ENCODE data around the gene CEACAM1.

CEACAM1 gene

GRCh38 chr19:42468273-42468796, 59.9 kb downstream of the CEACAM1 start:
- H3K36me3 ChIP-seq (replicated peaks; ENCODE audit: insufficient read depth, low read length), result no peaks in the 10 kb centered on the region
- H3K27me3 ChIP-seq (replicated peaks; ENCODE audit: insufficient read depth, low read length), result no peaks in the 10 kb centered on the region
- no peak overlapping the region for H3K4me3 ChIP-seq (ENCODE audit: low read length)
- no peaks in the 10 kb centered on the region for H3K9me3 ChIP-seq (replicated peaks; ENCODE audit: insufficient read depth, low read length)
- no peaks in the 10 kb centered on the region for H3K9me2 ChIP-seq (replicated peaks; ENCODE audit: insufficient read depth, low read length)
- H3K9ac ChIP-seq (ENCODE audit: low read length), result no peak overlapping the region
- H3F3A ChIP-seq (ENCODE audit: insufficient read depth, low read length), result no peaks in the 10 kb centered on the region
- peaks cover 8% of the 10 kb centered on the region for H3K4me1 ChIP-seq (ENCODE audit: low read length)
- no peak overlapping the region for H2AFZ ChIP-seq (ENCODE audit: low read length)
- no peak for DNase-seq
- no peak for TF ChIP-seq CTCF (IDR thresholded peaks at IDR 0.05; ENCODE audit: low read length)
- TF ChIP-seq EZH2 (optimal IDR thresholded peaks at IDR 0.05; ENCODE audit: low read depth, low read length), result no peak
- TF ChIP-seq EZH2phosphoT487 (IDR thresholded peaks at IDR 0.05; ENCODE audit: low read length), result no peak
- H3K79me2 ChIP-seq (ENCODE audit: low read length), result no peaks in the 10 kb centered on the region
- no peak overlapping the region for H3K27ac ChIP-seq (ENCODE audit: low read length)
- H3K4me2 ChIP-seq (ENCODE audit: low read depth, low read length), result no peak overlapping the region
- H4K20me1 ChIP-seq (ENCODE audit: insufficient read depth, low read length), result no peaks in the 10 kb centered on the region

GRCh38 chr19:42467183-42467760, 61.0 kb downstream of the CEACAM1 start:
- TF ChIP-seq CTCF (IDR thresholded peaks at IDR 0.05; ENCODE audit: low read length), result no peak
- TF ChIP-seq EZH2phosphoT487 (IDR thresholded peaks at IDR 0.05; ENCODE audit: low read length), result no peak
- TF ChIP-seq EZH2 (optimal IDR thresholded peaks at IDR 0.05; ENCODE audit: low read depth, low read length), result no peak
- Histone ChIP-seq H3K27ac (ENCODE audit: low read length) (no peak overlapping the region), H3K27me3 (replicated peaks; ENCODE audit: insufficient read depth, low read length) (no peaks in the 10 kb centered on the region), H3F3A (ENCODE audit: insufficient read depth, low read length) (no peaks in the 10 kb centered on the region), H3K9me2 (replicated peaks; ENCODE audit: insufficient read depth, low read length) (no peaks in the 10 kb centered on the region), H3K4me2 (ENCODE audit: low read depth, low read length) (no peak overlapping the region), H3K79me2 (ENCODE audit: low read length) (no peaks in the 10 kb centered on the region), H3K4me3 (ENCODE audit: low read length) (no peak overlapping the region), H2AFZ (ENCODE audit: low read length) (no peak overlapping the region), H4K20me1 (ENCODE audit: insufficient read depth, low read length) (no peaks in the 10 kb centered on the region), H3K4me1 (ENCODE audit: low read length) (peaks cover 8% of the 10 kb centered on the region), H3K36me3 (replicated peaks; ENCODE audit: insufficient read depth, low read length) (no peaks in the 10 kb centered on the region), H3K9me3 (replicated peaks; ENCODE audit: insufficient read depth, low read length) (no peaks in the 10 kb centered on the region), H3K9ac (ENCODE audit: low read length) (no peak overlapping the region)
- DNase-seq, result no peak

GRCh38 chr19:42466521-42467182, 61.6 kb downstream of the CEACAM1 start:
- Histone ChIP-seq H3K9me2 (replicated peaks; ENCODE audit: insufficient read depth, low read length) (no peaks in the 10 kb centered on the region), H3F3A (ENCODE audit: insufficient read depth, low read length) (no peaks in the 10 kb centered on the region), H3K9ac (ENCODE audit: low read length) (no peak overlapping the region), H3K27me3 (replicated peaks; ENCODE audit: insufficient read depth, low read length) (no peaks in the 10 kb centered on the region), H3K4me2 (ENCODE audit: low read depth, low read length) (no peak overlapping the region), H3K4me1 (ENCODE audit: low read length) (peaks cover 8% of the 10 kb centered on the region), H3K9me3 (replicated peaks; ENCODE audit: insufficient read depth, low read length) (no peaks in the 10 kb centered on the region), H2AFZ (ENCODE audit: low read length) (no peak overlapping the region), H4K20me1 (ENCODE audit: insufficient read depth, low read length) (no peaks in the 10 kb centered on the region), H3K79me2 (ENCODE audit: low read length) (no peaks in the 10 kb centered on the region), H3K4me3 (ENCODE audit: low read length) (no peak overlapping the region), H3K36me3 (replicated peaks; ENCODE audit: insufficient read depth, low read length) (no peaks in the 10 kb centered on the region), H3K27ac (ENCODE audit: low read length) (no peak overlapping the region)
- TF ChIP-seq EZH2 (optimal IDR thresholded peaks at IDR 0.05; ENCODE audit: low read depth, low read length), result no peak
- no peak for TF ChIP-seq EZH2phosphoT487 (IDR thresholded peaks at IDR 0.05; ENCODE audit: low read length)
- TF ChIP-seq CTCF (IDR thresholded peaks at IDR 0.05; ENCODE audit: low read length), result no peak
- no peak for DNase-seq
